ENCODE data around the gene CBFB.

- TF ChIP-seq POLR2AphosphoS5 (IDR thresholded peaks at IDR 0.05), result no peak
- TF ChIP-seq EP300 (IDR thresholded peaks at IDR 0.05; ENCODE audit: low read depth), result no peak
Observed at GRCh38 chr16:67150047-67150832, 121.3 kb downstream of the CBFB start.

Data from transverse colon (tissue), 3 donors.